Adipocyte (in vitro differentiated cells): Measurements from ENCODE around the gene KCTD6.

Experiments used
- DNase-seq: peaks from one replicate; pipeline ENCODE4 v3.0.0-alpha.2; 2015; ENCODE audit warnings: low read depth
- H3K27me3 ChIP-seq: replicated peaks from 2 replicates; pipeline ENCODE4 v1.7.0; 2013; ENCODE audit warnings: mild to moderate bottlenecking, low read length, moderate library complexity; ENCODE audit not compliant: control insufficient read depth, insufficient read depth
- H3K36me3 ChIP-seq: 2 replicates; pipeline ENCODE4 v1.7.0; 2013; ENCODE audit warnings: low read length, mild to moderate bottlenecking, moderate library complexity; ENCODE audit not compliant: control insufficient read depth, insufficient read depth, severe bottlenecking
- H3K4me1 ChIP-seq: 2 replicates; pipeline ENCODE4 v1.7.0; 2013; ENCODE audit warnings: mild to moderate bottlenecking, low read length, moderate library complexity; ENCODE audit not compliant: control insufficient read depth, insufficient read depth
- H3K4me3 ChIP-seq: 2 replicates; pipeline ENCODE4 v1.7.0; 2013; ENCODE audit warnings: mild to moderate bottlenecking, low read length, moderate library complexity
- H3K9ac ChIP-seq: 2 replicates; pipeline ENCODE4 v1.7.0; 2013; ENCODE audit warnings: mild to moderate bottlenecking, low read length, moderate library complexity
- H3K9me3 ChIP-seq: 2 replicates; pipeline ENCODE4 v1.7.0; 2013; ENCODE audit warnings: mild to moderate bottlenecking, low read length, moderate library complexity; ENCODE audit not compliant: control insufficient read depth

Gene KCTD6

DNA sequence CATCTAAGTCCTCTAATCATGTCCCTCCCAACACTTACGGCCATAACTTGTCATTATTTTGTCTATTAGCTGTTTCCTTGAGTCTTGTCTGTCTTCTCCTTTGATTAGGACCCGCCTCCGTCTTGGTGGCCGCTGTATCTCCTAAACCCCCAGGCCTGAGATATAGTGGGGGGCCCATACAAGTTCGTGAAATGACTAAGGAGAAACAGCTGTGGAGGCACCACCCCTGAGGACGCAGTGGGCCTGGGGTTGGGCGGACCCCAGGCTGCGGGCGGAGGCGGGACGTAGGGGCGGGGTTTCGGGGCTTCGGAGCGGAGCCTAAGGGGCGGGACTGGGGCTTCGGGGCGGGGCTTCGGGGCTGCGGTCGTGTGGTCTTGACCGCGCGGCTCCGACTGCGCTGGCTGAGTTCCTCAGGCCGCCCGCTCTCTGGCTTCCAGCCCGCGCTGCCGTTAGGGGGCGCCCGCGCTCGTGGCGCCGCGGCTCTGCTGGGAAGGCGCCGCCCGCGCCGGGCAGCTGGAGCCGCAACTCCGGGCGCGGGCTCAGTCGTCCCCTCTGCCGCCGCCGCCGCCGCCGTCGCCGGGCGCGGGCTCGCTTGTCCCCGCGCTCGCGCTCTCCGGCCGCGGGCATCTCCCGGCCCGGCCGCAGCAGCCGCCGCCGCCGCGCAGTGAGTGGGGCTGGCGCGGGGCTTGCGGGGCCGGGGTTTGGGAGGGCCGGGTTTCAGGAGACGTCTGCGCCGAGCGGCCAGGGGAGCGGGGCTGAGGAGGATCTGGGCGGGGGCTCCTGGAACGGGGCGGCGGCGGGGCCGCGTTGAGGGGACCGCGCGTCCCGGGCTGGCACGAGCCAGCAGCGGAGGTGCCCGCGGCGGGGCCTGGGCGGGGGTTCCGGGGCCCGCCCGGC lies at the start of gene KCTD6:
Gene KCTD6, plus strand, starts transcription at position 591 of the 897 bp plus-strand sequence. CDS start 6,660 bp downstream, outside the sequence.
- Histone ChIP-seq H3K4me1 (peaks cover 55% of the 10 kb centered on the region), H3K4me3 (peak within 1 kb of the TSS; percentile 93), H3K27me3 (no peaks in the 10 kb centered on the region), H3K9ac (peak within 1 kb of the TSS; percentile 88), H3K36me3 (no peaks in the 10 kb centered on the region), H3K9me3 (no peaks in the 10 kb centered on the region)
- DNase-seq: peak; percentile 97

DNA sequence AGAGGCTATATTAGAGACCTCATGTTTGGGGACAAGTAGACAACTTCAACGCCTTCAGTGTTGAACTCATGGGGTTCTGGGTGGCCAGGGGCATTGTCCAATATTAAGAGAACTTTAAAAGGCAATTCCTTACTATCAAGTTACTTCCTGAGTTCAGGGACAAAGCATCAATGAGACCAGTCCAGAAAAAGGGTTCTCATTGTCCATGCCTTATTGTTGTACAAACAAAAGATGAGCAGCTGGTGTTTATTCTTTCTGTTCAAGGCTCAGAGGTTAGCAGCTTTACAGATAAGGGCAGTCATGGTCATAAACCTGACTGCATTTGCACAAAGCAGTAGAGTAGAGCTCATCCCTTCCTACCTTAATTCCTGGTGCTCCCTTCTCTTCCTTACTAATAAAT lies 39.7 kb upstream of the KCTD6 start:
- Histone ChIP-seq H3K9ac (no peak overlapping the region), H3K27me3 (no peaks in the 10 kb centered on the region), H3K36me3 (no peaks in the 10 kb centered on the region), H3K9me3 (peaks cover 31% of the 10 kb centered on the region), H3K4me1 (no peaks in the 10 kb centered on the region), H3K4me3 (no peak overlapping the region)
- no peak for DNase-seq

DNA sequence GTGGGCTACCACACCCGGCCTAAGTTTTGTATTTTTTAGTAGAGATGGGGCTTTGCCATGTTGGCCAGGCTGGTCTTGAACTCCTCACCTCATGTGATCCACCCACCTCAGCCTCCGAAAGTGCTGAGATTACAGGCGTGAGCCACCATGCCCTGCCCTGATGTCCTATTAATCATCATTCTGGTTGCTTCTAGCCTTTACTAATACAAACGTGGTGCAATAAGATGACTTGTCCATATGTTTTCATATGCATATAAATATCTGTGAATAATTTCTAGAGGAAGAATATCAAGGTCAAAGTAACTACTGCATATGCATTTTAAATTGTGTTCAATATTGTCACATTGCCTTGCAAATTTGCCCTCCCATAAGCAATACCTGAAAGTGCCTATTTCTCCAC lies 32.7 kb upstream of the KCTD6 start:
- Histone ChIP-seq H3K36me3 (no peaks in the 10 kb centered on the region), H3K9ac (no peak overlapping the region), H3K27me3 (no peaks in the 10 kb centered on the region), H3K4me3 (no peak overlapping the region), H3K9me3 (peaks cover 18% of the 10 kb centered on the region), H3K4me1 (peaks cover 15% of the 10 kb centered on the region)
- DNase-seq: no peak

DNA sequence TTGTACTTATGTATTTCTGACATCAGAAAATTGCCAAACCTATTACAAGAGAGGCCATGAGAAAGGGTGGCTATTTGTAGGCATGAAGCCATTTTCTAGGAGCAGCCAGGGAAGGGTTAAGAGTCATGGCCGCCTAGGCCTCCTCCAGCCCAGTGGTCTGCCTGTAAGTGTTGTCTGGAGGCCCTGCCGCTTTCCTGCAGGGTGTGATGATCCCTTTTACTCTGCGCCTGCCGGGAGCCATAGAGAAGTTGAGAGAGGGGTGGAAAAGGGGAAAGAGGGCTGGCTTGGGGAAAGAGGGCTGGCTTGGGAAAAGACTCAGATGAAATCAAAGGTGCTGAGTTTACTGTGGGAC lies 29.1 kb upstream of the KCTD6 start:
- Histone ChIP-seq H3K4me3 (peak overlapping the region; percentile 64), H3K36me3 (no peaks in the 10 kb centered on the region), H3K27me3 (no peaks in the 10 kb centered on the region), H3K4me1 (peaks cover 16% of the 10 kb centered on the region), H3K9me3 (no peaks in the 10 kb centered on the region), H3K9ac (peak overlapping the region; percentile 28)
- no peak for DNase-seq

DNA sequence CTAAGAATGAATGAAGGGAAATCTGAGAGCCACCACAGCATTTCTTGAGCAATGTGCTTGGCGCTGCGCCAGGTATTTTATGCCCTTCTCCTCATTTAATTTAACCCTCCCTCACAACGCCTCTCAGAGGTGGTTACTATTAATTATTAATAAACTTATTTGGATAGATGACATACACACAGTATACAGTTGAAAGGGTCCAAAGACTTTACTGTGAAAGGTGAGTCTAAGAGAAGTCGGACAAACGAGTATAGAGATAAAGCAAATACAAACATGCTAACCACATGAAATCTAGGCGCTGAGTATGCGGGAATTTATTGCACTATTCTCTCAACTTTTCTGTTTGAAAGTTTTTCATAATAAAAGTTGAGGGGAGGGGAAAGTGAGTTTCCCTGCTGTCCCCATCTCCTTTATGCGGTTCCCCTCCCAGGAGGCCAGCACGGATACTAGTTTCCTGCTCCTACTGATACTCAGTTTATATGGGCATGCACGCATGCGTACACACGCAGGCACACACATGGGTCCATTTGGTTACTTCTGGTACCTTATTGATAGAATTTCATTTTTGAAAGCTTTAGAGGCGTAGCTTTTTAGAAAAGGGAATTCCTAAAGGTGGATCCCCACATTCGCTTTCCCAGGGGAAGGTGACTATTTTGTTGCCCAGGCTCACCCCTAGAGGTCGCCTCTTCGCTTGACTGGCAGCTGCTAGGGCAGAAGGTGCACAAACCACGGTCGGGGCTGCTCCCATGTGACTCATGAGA lies 28.5 kb upstream of the KCTD6 start:
- peaks cover 16% of the 10 kb centered on the region for H3K4me1 ChIP-seq
- DNase-seq: peak; percentile 76
- no peaks in the 10 kb centered on the region for H3K27me3 ChIP-seq

DNA sequence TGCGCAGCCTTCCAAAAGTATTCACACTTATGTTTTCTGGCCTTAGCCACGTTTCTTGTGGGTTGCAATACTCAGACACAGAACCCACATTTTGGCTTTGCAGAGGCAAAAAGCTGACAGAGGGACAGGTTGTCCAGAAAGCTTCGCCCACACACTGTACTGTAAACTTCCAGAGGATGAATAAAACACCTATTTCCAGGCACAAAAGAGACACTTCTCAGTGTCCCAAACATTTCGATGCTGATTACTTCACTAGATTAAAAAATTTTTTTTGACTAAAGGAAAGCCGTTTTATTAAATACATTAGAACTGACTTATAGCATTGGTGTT lies 28.0 kb upstream of the KCTD6 start:
- H3K27me3 ChIP-seq: no peaks in the 10 kb centered on the region
- H3K36me3 ChIP-seq: no peaks in the 10 kb centered on the region
- peak overlapping the region; percentile 64 for H3K4me3 ChIP-seq
- DNase-seq: no peak
- H3K9ac ChIP-seq: no peak overlapping the region
- H3K4me1 ChIP-seq: peaks cover 16% of the 10 kb centered on the region
- no peaks in the 10 kb centered on the region for H3K9me3 ChIP-seq

More for the DNA sequence above, 28.5 kb upstream of the KCTD6 start:
- H3K9ac ChIP-seq: peak overlapping the region; percentile 28
- peak overlapping the region; percentile 64 for H3K4me3 ChIP-seq
- H3K36me3 ChIP-seq: no peaks in the 10 kb centered on the region
- no peaks in the 10 kb centered on the region for H3K9me3 ChIP-seq

DNA sequence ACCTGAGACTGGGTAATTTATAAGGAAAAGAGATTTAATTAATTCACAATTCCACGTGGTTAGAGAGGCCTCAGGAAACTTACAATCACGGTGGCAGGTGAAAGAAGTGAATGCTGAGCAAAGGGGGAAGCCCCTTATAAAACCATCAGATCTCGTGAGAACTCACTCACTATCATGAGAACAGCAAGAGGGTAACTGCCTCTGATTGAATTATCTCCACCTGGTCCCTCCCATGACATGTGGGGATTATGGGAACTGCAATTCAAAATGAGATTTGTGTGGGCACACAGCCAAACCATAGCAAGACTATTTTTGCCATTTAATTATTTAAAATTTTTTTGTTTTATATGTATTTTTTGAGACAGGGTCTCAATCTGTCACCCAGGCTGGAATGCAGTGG lies 27.0 kb upstream of the KCTD6 start:
- Histone ChIP-seq H3K9me3 (no peaks in the 10 kb centered on the region), H3K36me3 (no peaks in the 10 kb centered on the region), H3K9ac (no peak overlapping the region), H3K27me3 (no peaks in the 10 kb centered on the region), H3K4me1 (peaks cover 16% of the 10 kb centered on the region), H3K4me3 (no peak overlapping the region)
- DNase-seq: no peak

DNA sequence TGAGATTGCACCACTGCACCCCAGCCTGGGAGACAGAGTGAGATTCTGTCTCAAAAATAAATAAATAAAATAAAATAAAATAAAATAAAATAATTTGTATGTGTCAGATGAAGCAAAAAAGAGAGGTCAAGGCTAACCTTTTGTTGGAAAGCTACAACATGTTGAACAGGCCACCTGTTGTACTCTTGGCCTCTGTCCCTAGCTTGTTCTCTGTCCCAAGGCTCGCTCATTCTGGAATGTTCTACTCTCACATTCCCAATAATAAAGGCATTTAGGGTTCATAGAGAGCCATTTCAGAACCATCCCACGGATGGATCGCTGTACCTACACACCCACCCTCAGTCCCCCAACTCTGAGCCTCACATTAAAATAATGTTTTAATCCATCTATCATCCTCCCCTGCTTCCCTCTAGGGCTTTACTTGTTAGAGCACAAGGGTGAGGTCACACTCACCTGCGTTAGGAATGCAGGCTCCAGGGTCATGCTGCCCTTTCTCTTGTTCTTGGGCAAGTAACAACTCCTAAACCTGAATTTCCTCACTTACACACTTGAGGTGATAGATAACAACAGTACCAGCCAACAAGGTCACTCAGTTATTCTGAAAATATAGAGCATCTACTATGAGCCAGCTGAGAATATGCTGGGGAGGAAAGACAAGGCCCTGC lies 24.9 kb upstream of the KCTD6 start:
- H3K27me3 ChIP-seq: no peaks in the 10 kb centered on the region
- H3K4me3 ChIP-seq: no peak overlapping the region
- no peak overlapping the region for H3K9ac ChIP-seq
- H3K9me3 ChIP-seq: no peaks in the 10 kb centered on the region
- no peaks in the 10 kb centered on the region for H3K36me3 ChIP-seq
- no peak for DNase-seq
- H3K4me1 ChIP-seq: peaks cover 28% of the 10 kb centered on the region

DNA sequence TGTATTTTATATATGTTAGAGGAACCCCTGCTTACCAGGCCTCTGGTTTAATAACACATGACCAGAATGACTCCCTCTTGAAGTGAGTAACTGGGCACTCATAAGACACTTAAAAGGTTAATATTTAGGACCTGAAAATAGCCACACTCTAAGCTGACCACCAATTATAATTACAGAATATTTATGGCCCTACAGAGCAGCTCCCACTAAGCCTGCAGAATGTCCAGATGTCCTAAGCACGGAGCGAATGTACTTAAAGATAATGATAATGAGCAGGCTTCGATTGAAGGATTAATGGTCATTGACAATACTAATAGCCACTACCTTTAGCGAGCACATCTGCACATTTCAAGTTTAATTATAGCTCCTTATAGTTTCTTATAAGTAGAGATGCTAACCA lies 22.8 kb upstream of the KCTD6 start:
- Histone ChIP-seq H3K27me3 (no peaks in the 10 kb centered on the region), H3K36me3 (no peaks in the 10 kb centered on the region), H3K4me3 (no peak overlapping the region), H3K9ac (no peak overlapping the region), H3K4me1 (peaks cover 14% of the 10 kb centered on the region), H3K9me3 (no peaks in the 10 kb centered on the region)
- DNase-seq: no peak

DNA sequence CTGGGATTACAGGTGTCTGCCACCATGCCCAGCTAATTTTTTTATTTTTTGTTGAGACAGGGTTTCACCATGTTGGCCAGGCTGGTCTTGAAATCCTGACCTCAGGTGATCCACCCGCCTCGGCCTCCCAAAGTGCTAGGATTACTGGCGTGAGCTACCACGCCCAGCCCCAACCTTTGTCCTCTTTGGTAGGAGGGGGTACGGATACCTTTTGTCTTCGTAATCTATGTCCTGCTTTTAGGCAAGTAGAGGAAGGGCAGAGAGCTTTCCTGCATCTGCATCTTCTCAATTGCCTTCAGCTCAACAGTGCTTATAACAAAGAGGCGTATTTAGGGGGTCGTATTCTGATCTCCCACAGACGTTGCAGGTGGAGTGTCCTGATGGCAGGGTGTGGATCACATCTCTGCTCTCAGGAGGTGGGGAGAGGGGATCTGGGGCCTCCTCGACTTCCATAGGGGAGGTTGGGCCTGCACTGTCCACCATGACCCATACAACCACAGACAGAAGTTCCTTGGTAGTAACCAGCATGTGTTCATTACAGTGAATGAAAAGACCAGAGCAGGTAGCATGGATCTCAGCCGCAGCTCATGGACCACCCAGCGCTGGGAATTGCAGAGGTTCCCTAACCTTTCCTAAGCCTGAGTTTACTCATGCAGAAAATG lies 21.4 kb upstream of the KCTD6 start:
- H3K4me1 ChIP-seq: peaks cover 20% of the 10 kb centered on the region
- no peak overlapping the region for H3K4me3 ChIP-seq
- no peaks in the 10 kb centered on the region for H3K36me3 ChIP-seq
- H3K9me3 ChIP-seq: no peaks in the 10 kb centered on the region
- no peaks in the 10 kb centered on the region for H3K27me3 ChIP-seq
- no peak overlapping the region for H3K9ac ChIP-seq
- no peak for DNase-seq
